NCI-H2029 (cell line): ENCODE data around the gene KIF18B.

ENCODE experiments used
- DNase-seq: peaks from one replicate; lab custom pipeline; 2025; lab: John Stamatoyannopoulos, UW

KIF18B gene

GRCh38 chr17:44940317-44940716 lies 7.3 kb downstream of the KIF18B start:
- no peak for DNase-seq

GRCh38 chr17:44935116-44935515 lies 12.5 kb downstream of the KIF18B start:
- no peak for DNase-seq

GRCh38 chr17:44934745-44935105 lies 12.8 kb downstream of the KIF18B start:
- no peak for DNase-seq

GRCh38 chr17:44933824-44934744 lies 13.5 kb downstream of the KIF18B start:
- DNase-seq = no peak

GRCh38 chr17:44932787-44933097 lies 14.8 kb downstream of the KIF18B start:
- no peak for DNase-seq

GRCh38 chr17:44932096-44932786 lies 15.3 kb downstream of the KIF18B start:
- no peak for DNase-seq

- no peak for DNase-seq
These were observed 16.2 kb downstream of the KIF18B start for GRCh38 chr17:44931376-44931775.

GRCh38 chr17:44930667-44931066 lies 16.9 kb downstream of the KIF18B start:
- DNase-seq = no peak

- DNase-seq = no peak
These were observed 18.4 kb downstream of the KIF18B start for GRCh38 chr17:44928950-44929720.

GRCh38 chr17:44928136-44928535 lies 19.4 kb downstream of the KIF18B start:
- DNase-seq = no peak

- no peak for DNase-seq
These were observed 19.9 kb downstream of the KIF18B start for GRCh38 chr17:44927696-44928095.

- no peak for DNase-seq
These were observed 20.6 kb downstream of the KIF18B start for GRCh38 chr17:44926821-44927525.

GRCh38 chr17:44925731-44926697 lies 21.6 kb downstream of the KIF18B start:
- no peak for DNase-seq

- DNase-seq = no peak
These were observed 23.4 kb downstream of the KIF18B start for GRCh38 chr17:44924107-44924544.

- no peak for DNase-seq
These were observed 24.7 kb downstream of the KIF18B start for GRCh38 chr17:44922746-44923470.

GRCh38 chr17:44922136-44922535 lies 25.4 kb downstream of the KIF18B start:
- no peak for DNase-seq

GRCh38 chr17:44921122-44921882 lies 26.3 kb downstream of the KIF18B start:
- DNase-seq = no peak

- no peak for DNase-seq
These were observed 27.0 kb downstream of the KIF18B start for GRCh38 chr17:44920565-44920940.

- DNase-seq = peak; percentile 30
These were observed 27.5 kb downstream of the KIF18B start for GRCh38 chr17:44919885-44920564.
